CD4-positive, alpha-beta T cell treated with Interleukin-21 for 1 hour (primary cell): ENCODE results near the gene SLC45A1.

Experiments used
- DNase-seq: peaks from one replicate; pipeline ENCODE4 v3.0.0-alpha.2; 2020

Gene SLC45A1

GRCh38 chr1:8356256-8357209 lies 38.6 kb downstream of the SLC45A1 start:
- no peak for DNase-seq

- no peak for DNase-seq
Observed at GRCh38 chr1:8357329-8358101, 39.6 kb downstream of the SLC45A1 start.

- DNase-seq, result no peak
Observed at GRCh38 chr1:8358241-8358896, 40.5 kb downstream of the SLC45A1 start.

DNA sequence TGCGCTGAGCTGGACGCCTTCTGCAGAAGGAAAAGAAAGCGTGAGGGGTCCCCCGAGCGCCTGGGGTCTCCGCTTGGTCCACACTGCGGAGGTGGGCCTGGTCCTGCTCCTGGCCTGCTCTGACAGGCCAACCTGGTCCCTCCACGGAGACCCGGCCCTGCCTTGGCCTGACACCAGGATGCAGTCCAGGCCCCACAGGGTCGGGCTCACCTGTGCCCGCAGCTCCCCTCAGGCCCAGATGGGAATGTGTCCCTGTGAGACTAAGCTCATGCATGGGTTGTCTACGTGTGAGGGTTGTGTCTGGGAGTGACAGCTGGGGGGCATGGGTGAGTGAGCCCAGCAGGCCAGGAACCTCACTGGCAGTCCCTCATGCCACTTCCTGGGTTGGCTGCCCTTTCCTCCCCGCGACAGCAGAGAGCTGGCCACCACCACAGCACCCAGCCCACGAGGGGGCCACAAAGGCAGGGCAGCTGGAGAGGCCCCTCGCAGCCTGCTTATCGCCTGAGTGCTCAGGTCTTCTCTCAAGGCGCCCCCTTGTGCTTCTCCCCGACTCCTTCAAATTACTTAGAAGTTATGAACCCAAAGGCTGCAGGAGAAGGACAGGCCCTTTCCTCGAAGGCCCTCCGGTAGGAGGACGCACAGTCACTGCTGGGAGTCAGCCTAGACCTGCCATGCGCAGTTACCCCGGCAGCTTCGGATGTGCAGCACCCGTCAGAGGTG lies 41.1 kb downstream of the SLC45A1 start:
- no peak for DNase-seq

DNA sequence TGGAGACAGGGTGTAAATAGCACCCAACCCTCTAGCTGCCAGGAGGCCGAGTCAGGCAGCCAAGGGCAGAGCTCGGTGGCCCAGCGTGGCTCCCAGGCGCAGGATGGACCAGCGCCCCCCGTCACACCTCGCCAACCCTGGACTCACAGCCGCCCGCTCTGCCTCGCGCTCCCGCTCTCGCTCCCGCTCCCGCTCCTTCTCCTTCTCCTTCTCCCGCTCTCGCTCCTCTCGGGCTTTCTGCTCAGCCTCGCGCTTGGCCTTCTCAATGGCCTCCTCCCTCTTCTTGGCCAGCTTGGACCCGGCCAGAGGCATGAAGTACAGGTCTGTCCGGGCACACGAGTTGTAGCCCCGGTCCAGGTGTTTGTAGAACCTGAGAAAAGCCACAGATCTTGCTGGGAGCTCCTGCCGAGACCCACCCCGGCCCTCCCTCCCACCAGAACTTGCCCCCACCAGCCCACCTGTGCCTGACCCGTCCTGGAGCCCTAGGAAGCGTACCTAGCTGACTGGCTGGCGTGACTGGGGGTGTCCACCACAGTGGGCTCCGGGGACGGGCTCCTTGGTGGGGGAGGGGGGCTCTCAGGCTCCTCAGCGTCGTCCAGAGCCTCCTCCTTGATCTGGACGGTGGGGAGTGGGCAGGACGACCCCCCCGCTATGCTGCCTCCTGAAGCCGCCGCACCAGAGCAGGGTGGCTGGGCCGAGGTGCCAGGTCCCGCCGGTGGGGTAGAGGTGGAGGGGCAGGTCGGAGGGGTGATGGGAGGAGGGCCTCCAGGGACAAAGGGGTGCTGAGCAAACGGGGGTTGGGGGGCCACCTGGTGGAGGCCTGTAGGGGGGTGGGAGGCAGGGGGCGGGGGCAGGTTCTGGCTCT lies 41.9 kb downstream of the SLC45A1 start:
- DNase-seq, result no peak

DNA sequence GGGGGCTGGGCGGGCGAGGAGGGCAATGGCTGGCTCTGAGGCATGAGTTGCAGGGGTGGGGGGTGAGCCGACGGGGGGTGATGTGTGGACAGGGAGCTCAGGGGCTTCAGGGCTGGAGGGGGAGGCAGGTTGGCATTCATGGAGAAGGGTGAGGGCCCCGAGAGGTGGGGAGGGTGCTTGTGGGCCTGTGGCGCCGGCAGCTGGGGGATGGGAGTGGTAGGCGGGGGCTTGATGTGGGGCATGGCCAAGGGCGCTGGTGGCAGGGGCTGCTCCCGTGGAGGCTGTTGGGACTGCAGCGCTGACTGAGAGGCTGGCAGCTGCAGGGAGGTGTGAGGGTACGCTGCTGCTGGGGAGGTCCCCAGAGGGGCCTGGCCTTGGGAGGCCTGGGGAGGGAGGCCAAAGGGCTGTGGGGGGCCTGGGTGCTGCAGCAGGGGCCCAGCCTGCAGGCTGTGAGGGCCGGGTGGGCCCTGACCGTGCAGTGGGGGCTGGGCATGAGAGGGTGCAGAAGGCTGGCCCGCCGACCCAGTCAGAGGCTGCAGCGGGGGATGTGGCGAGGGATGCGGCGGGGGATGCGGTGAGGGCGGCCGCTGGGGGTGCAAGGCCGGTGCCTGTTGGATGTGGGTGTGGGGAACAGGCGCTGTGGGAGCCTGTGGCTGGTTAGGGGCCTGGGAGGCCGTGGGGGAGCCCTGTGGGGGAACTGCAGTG lies 42.7 kb downstream of the SLC45A1 start:
- DNase-seq, result no peak

DNA sequence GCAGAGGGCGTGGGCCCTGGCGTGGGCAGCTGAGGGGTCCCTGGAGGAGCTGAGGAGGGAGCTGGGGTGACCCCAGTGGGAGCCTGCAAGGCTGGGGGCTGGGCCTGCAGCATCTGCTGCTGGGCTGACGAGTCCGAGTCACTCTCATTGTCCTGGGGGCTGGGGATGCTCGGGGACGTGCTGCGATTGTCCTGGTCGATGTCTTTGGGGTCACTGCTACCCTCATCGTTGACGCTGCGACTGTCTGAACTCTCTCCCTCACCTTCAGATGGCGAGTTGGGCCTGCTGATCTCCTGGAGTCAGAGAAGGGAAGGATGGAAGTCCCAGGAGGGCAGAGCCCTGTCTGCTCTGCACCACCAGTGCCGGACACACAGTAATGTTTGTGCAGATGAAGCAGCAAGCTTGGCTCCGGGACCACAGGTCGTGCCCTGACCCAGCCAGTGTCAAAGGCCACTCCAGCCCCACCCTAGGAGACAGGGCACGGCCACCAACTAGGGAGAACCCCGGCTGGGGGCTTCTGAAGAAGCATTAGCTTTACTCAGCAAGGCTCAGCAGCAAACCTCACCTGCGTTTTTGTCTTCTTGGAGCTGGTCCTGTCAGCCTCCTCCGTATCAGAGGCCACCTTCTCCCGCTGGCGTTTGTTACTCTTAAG lies 43.4 kb downstream of the SLC45A1 start:
- DNase-seq, result no peak

DNA sequence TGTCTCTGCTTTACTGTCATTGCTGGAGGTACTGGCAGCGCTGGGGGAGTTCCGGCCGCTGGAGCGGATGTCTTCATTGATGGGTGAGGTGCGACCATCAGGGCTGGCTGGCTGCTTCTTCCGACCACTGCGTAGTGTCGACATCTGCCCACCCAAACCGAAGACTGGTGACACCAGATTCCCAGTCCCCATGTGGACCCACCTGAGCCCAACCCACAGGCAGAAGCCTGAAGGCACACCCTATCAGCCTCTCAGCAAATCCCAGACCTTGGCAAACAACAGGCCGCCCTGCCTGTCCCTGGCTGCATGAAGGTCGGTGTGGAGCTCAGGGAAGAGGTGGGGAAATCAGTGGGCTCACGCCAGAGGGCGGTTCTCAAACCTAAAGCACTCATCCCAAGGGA lies 44.8 kb downstream of the SLC45A1 start:
- DNase-seq, result no peak

DNA sequence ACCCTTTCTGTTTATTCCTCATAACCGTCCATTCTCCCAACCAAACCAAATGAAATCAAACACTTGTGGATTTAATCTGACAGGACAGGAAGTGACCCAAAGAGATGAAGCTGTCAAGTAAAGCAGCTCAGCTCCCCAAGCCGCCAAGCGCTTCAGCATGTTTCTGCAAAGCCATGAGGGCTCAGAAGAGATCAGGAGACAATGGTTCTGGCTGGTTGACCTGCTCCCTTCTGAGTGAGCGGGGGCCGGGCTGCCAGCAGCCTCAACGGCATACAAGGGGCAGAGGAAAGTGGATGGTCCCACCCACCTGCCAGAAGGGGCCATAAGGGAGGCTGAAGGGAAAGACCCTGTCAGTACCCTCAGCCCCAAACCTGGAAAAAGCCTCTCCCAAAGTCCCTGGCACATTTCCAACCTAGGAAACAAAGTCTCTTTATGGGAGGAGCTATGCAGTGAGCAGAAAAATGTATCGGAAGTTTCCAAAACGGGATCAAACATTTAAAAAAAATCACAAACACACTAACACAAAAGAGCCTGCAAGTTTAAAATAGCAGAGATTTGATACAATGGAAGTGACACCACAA lies 45.4 kb downstream of the SLC45A1 start:
- DNase-seq, result no peak

DNA sequence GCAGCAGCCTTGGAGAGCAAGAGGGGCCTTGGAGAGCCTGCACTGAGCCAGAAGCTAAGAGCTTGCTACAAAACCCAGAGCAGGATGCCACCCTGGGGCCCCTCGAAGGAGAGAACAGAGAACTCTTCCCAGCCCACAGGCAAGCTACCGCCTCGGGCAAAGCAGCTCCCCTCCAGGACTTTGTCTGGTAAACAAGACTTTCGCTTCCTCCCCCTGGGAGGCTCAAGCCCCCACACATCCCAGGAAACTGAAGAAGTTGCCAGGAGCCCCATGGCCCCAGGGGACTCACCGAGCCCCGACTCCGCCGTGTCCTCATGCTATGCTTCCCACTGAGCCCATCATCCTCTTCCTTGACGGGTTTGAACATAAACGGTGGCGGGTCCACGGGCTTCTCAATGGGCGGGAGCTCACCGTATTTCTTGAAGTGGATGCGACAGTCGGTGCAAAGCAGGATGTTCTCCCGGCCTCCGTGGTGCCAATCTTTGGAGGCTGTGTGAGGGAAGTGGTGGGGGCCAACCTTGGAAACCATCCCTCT lies 45.9 kb downstream of the SLC45A1 start:
- DNase-seq, result no peak

DNA sequence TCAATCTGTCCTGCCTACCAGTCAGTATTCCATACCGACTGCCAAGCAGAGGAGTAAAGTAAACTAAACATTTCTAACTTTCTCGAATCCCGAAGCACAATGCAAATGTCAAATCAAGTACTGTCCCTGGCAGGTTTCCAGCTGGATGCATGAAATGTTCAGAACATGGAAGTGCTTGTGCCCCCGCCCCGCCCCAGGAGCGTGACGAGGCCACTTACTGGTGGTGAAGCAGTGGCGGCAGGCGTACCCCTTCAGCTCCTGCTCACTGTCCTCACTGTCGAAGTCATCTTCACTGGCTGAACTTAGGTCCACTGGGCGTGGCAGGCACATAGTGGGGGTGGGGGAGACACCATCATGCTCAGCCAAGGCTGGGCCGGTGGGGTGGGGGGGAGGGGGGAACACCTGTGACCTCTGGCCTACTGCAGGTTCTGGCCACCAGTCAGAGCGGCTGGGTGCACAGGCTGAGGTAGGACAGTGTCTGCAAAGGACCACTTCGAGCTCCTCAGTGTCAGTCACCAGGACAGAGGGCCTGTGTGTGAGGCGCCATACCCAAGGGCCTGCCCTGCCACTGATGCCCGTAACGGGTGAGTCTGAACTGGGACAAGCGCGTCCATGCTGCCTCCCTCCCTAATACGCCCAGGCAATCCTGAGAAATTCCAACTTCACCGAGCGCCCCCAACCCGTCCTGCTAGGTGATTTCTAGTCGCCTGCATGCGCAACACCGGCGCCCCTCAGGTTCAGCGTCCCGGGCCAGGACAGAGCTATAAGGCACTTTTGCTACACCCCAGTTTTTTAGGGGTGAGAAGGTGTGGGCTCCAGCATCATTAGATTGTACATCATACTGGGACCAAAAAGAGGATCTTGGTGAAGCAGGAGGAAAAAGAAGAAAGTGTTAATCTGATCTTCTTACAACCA lies 46.9 kb downstream of the SLC45A1 start:
- DNase-seq, result no peak

GRCh38 chr1:8365661-8366362 lies 47.9 kb downstream of the SLC45A1 start:
- no peak for DNase-seq

DNA sequence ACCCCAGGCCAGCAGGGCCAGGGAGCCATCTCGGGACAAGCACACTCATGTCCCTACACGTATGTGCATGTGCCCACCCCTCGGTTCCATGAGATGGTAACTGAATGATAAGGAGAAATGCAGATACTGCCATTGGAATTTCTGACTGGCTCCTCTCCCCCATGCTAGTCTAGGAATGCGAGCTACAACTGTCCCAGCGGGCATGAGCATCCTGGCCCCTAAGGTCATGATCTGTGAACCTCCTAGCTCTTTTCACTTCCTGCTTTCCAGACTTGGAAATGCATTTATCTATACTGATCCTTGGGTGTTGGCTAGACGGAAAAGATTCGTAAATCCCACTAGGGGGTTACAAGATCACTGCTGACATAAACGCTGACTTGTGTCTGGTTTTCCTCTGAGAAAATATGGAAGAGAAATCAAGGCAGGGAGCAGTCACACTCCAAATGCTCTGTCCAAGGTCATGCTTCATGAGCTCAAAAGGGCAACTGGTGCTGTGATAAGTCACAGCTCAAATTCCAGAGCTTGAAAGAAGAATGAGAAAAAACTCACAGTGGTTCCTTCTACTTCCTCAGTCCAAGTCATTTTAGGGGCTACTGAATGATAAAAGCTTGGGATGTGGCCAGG lies 49.8 kb downstream of the SLC45A1 start:
- no peak for DNase-seq

DNA sequence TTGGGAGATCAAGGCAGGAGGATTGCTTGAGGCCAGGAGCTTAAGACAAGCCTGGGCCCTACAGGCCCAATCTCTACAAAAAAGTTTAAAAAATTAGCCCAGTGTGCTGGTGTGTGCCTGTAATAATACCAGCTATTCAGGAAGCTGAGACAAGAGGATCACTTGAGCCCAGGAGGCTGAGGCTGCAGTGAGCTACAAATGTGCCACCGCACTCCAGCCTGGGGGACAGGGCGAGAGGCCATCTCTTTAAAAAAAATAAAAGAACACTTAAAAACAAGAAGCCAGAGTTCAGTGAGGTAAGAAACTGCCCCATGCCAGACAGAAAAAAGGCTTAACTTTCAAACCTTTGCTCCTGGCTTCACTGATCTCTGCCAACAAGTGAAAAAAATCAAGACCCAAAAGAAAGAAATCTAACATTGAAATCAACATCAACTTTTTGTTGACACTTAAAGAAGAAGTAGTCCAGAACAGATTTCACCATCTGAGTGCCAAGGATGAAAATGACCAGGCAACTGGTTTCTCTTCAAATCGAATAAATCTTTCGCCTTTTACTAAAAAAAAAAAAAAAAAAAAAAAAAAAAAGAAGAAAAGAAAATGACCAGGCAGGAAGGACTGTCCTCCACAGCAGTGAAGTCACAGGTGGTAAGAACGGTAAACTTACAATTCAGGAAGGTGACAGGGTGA lies 51.2 kb downstream of the SLC45A1 start:
- no peak for DNase-seq

- DNase-seq, result no peak
Observed at GRCh38 chr1:8370046-8370881, 52.4 kb downstream of the SLC45A1 start.

DNA sequence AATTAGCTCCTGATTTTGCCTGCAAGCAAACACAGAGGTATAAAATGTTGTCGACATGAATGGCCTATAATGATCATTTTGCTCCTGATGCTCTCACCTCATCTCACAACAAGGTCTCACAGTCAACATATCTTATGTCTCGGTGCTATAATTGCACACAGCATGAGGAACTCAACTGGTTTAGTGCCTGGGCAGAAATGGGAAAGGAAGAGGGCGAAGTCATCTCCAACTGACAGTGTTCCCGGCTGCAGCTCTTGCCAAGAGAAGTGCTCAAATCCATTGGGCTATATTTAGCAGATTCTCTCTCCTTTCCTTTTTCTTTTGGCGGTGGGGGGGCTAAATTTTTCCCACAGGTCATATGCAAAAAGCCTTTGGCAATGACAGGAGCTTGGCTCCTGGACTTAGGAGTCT lies 53.0 kb downstream of the SLC45A1 start:
- DNase-seq, result no peak
